ENCODE results near the gene EPSTI1.
A peak's percentile ranks its signal among the peaks of the same experiment; 100 is the strongest.

EPSTI1 gene

GRCh38 chr13:42959615-42960014 is 32.4 kb downstream of the EPSTI1 start:
- no peak overlapping the region for H3K18ac ChIP-seq (ENCODE audit: low read length)
- H3K4me1 ChIP-seq (ENCODE audit: control insufficient read depth in 2 of 2, insufficient read depth in 1 of 2, low read depth in 1 of 2, low read length in 2 of 2): peaks cover 0 to 3% of the 10 kb centered on the region in 2 donors

GRCh38 chr13:42957881-42958280 is 34.2 kb downstream of the EPSTI1 start:
- Histone ChIP-seq H3K4ac (ENCODE audit: low read length) (no peak overlapping the region), H3K23ac (ENCODE audit: low read depth, low read length, poor library complexity) (no peak overlapping the region), H4K91ac (ENCODE audit: low read depth, low read length, poor library complexity) (no peak overlapping the region), H3K18ac (ENCODE audit: low read length) (no peak overlapping the region), H3K14ac (ENCODE audit: low read length) (no peak overlapping the region), H3K4me3 (ENCODE audit: low read length in 2 of 2) (no peak overlapping the region), H3K36me3 (replicated peaks in 1 of 2; ENCODE audit: control insufficient read depth in 2 of 2, insufficient read depth in 2 of 2, low read length in 2 of 2) (no peaks in the 10 kb centered on the region), H2BK120ac (ENCODE audit: low read depth, low read length) (no peak overlapping the region), H2BK15ac (ENCODE audit: low read length) (no peak overlapping the region), H3K4me2 (ENCODE audit: insufficient read depth, low read length, poor library complexity, severe bottlenecking) (no peak overlapping the region), H4K8ac (ENCODE audit: low read depth, low read length) (no peak overlapping the region), H2BK12ac (ENCODE audit: low read length) (no peak overlapping the region), H3K79me1 (ENCODE audit: low read depth, low read length) (no peaks in the 10 kb centered on the region), H2AK5ac (ENCODE audit: low read depth, low read length) (no peak overlapping the region), H3K4me1 (ENCODE audit: control insufficient read depth in 2 of 2, insufficient read depth in 1 of 2, low read depth in 1 of 2, low read length in 2 of 2) (peaks cover 0 to 3% of the 10 kb centered on the region in 2 donors), H2BK5ac (ENCODE audit: low read length) (no peak overlapping the region), H3K9ac (ENCODE audit: low read depth, low read length, poor library complexity) (no peak overlapping the region), H3K27me3 (ENCODE audit: control insufficient read depth in 3 of 3, insufficient read depth in 3 of 3, low read depth in 1 of 3, low read length in 3 of 3) (no peaks in the 10 kb centered on the region), H3K9me3 (replicated peaks in 1 of 2; ENCODE audit: control insufficient read depth in 2 of 2, insufficient read depth in 1 of 2, low read depth in 1 of 2, low read length in 2 of 2) (no peaks in the 10 kb centered on the region), H3K27ac (replicated peaks; ENCODE audit: low read length) (no peak overlapping the region), H2AFZ (ENCODE audit: low read length) (no peak overlapping the region)
- no peak for DNase-seq (ENCODE audit: low spot score)
- no CpG with 5 or more reads among the region's 2 CpGs for WGBS, 2 donors (ENCODE audit: extremely low coverage in 2 of 2, insufficient read length in 2 of 2, insufficient replicate concordance in 1 of 2)

More at GRCh38 chr13:42959615-42960014, 32.4 kb downstream of the EPSTI1 start:
- no peaks in the 10 kb centered on the region for H3K9me3 ChIP-seq (replicated peaks in 1 of 2; ENCODE audit: control insufficient read depth in 2 of 2, insufficient read depth in 1 of 2, low read depth in 1 of 2, low read length in 2 of 2)
- no CpG with 5 or more reads among the region's 2 CpGs for WGBS, 2 donors (ENCODE audit: extremely low coverage in 2 of 2, insufficient read length in 2 of 2, insufficient replicate concordance in 1 of 2)
- H2AK5ac ChIP-seq (ENCODE audit: low read depth, low read length): no peak overlapping the region
- no peaks in the 10 kb centered on the region for H3K79me1 ChIP-seq (ENCODE audit: low read depth, low read length)
- H3K4me3 ChIP-seq (ENCODE audit: low read length in 2 of 2): no peak overlapping the region
- no peak overlapping the region for H3K9ac ChIP-seq (ENCODE audit: low read depth, low read length, poor library complexity)
- H3K27me3 ChIP-seq (ENCODE audit: control insufficient read depth in 3 of 3, insufficient read depth in 3 of 3, low read depth in 1 of 3, low read length in 3 of 3): no peaks in the 10 kb centered on the region
- no peaks in the 10 kb centered on the region for H3K36me3 ChIP-seq (replicated peaks in 1 of 2; ENCODE audit: control insufficient read depth in 2 of 2, insufficient read depth in 2 of 2, low read length in 2 of 2)
- H2BK12ac ChIP-seq (ENCODE audit: low read length): no peak overlapping the region
- H2BK120ac ChIP-seq (ENCODE audit: low read depth, low read length): no peak overlapping the region
- H3K4ac ChIP-seq (ENCODE audit: low read length): no peak overlapping the region
- H2BK15ac ChIP-seq (ENCODE audit: low read length): no peak overlapping the region
- no peak overlapping the region for H4K91ac ChIP-seq (ENCODE audit: low read depth, low read length, poor library complexity)
- DNase-seq (ENCODE audit: low spot score): no peak
- H3K23ac ChIP-seq (ENCODE audit: low read depth, low read length, poor library complexity): no peak overlapping the region
- no peak overlapping the region for H3K27ac ChIP-seq (replicated peaks; ENCODE audit: low read length)
- H3K4me2 ChIP-seq (ENCODE audit: insufficient read depth, low read length, poor library complexity, severe bottlenecking): no peak overlapping the region
- no peak overlapping the region for H4K8ac ChIP-seq (ENCODE audit: low read depth, low read length)
- no peak overlapping the region for H2BK5ac ChIP-seq (ENCODE audit: low read length)
- H2AFZ ChIP-seq (ENCODE audit: low read length): no peak overlapping the region
- no peak overlapping the region for H3K14ac ChIP-seq (ENCODE audit: low read length)

- Histone ChIP-seq H3K4ac (ENCODE audit: low read length) (no peak overlapping the region), H4K8ac (ENCODE audit: low read depth, low read length) (no peak overlapping the region), H3K18ac (ENCODE audit: low read length) (no peak overlapping the region), H2BK12ac (ENCODE audit: low read length) (no peak overlapping the region), H3K4me3 (ENCODE audit: low read length in 2 of 2) (no peak overlapping the region), H3K9ac (ENCODE audit: low read depth, low read length, poor library complexity) (no peak overlapping the region), H2BK120ac (ENCODE audit: low read depth, low read length) (no peak overlapping the region), H4K91ac (ENCODE audit: low read depth, low read length, poor library complexity) (no peak overlapping the region), H2BK5ac (ENCODE audit: low read length) (no peak overlapping the region), H3K4me2 (ENCODE audit: insufficient read depth, low read length, poor library complexity, severe bottlenecking) (no peak overlapping the region), H2BK15ac (ENCODE audit: low read length) (no peak overlapping the region), H3K27ac (replicated peaks; ENCODE audit: low read length) (no peak overlapping the region), H3K14ac (ENCODE audit: low read length) (no peak overlapping the region), H3K79me1 (ENCODE audit: low read depth, low read length) (no peaks in the 10 kb centered on the region), H3K36me3 (replicated peaks in 1 of 2; ENCODE audit: control insufficient read depth in 2 of 2, insufficient read depth in 2 of 2, low read length in 2 of 2) (no peaks in the 10 kb centered on the region), H3K27me3 (ENCODE audit: control insufficient read depth in 3 of 3, insufficient read depth in 3 of 3, low read depth in 1 of 3, low read length in 3 of 3) (no peaks in the 10 kb centered on the region), H2AK5ac (ENCODE audit: low read depth, low read length) (no peak overlapping the region), H3K9me3 (replicated peaks in 1 of 2; ENCODE audit: control insufficient read depth in 2 of 2, insufficient read depth in 1 of 2, low read depth in 1 of 2, low read length in 2 of 2) (no peaks in the 10 kb centered on the region), H2AFZ (ENCODE audit: low read length) (no peak overlapping the region), H3K23ac (ENCODE audit: low read depth, low read length, poor library complexity) (no peak overlapping the region), H3K4me1 (ENCODE audit: control insufficient read depth in 2 of 2, insufficient read depth in 1 of 2, low read depth in 1 of 2, low read length in 2 of 2) (no peaks in the 10 kb centered on the region)
- DNase-seq (ENCODE audit: low spot score): no peak
- no CpG with 5 or more reads among the region's 4 CpGs for WGBS, 2 donors (ENCODE audit: extremely low coverage in 2 of 2, insufficient read length in 2 of 2, insufficient replicate concordance in 1 of 2)
These were observed 41.9 kb downstream of the EPSTI1 start for GRCh38 chr13:42950181-42950580.

GRCh38 chr13:42947925-42948324 is 44.1 kb downstream of the EPSTI1 start:
- Histone ChIP-seq H2BK5ac (ENCODE audit: low read length) (peak overlapping the region; percentile 1), H3K36me3 (replicated peaks in 1 of 2; ENCODE audit: control insufficient read depth in 2 of 2, insufficient read depth in 2 of 2, low read length in 2 of 2) (no peaks in the 10 kb centered on the region), H3K27me3 (ENCODE audit: control insufficient read depth in 3 of 3, insufficient read depth in 3 of 3, low read depth in 1 of 3, low read length in 3 of 3) (no peaks in the 10 kb centered on the region), H4K91ac (ENCODE audit: low read depth, low read length, poor library complexity) (no peak overlapping the region), H3K23ac (ENCODE audit: low read depth, low read length, poor library complexity) (no peak overlapping the region), H3K79me1 (ENCODE audit: low read depth, low read length) (no peaks in the 10 kb centered on the region), H3K14ac (ENCODE audit: low read length) (no peak overlapping the region), H3K9me3 (replicated peaks in 1 of 2; ENCODE audit: control insufficient read depth in 2 of 2, insufficient read depth in 1 of 2, low read depth in 1 of 2, low read length in 2 of 2) (no peaks in the 10 kb centered on the region), H3K4me1 (ENCODE audit: control insufficient read depth in 2 of 2, insufficient read depth in 1 of 2, low read depth in 1 of 2, low read length in 2 of 2) (no peaks in the 10 kb centered on the region), H3K18ac (ENCODE audit: low read length) (no peak overlapping the region), H3K4me2 (ENCODE audit: insufficient read depth, low read length, poor library complexity, severe bottlenecking) (no peak overlapping the region), H2BK120ac (ENCODE audit: low read depth, low read length) (no peak overlapping the region), H2AFZ (ENCODE audit: low read length) (no peak overlapping the region), H3K9ac (ENCODE audit: low read depth, low read length, poor library complexity) (no peak overlapping the region), H4K8ac (ENCODE audit: low read depth, low read length) (no peak overlapping the region), H3K4ac (ENCODE audit: low read length) (no peak overlapping the region), H2BK15ac (ENCODE audit: low read length) (no peak overlapping the region), H2BK12ac (ENCODE audit: low read length) (no peak overlapping the region), H3K27ac (replicated peaks; ENCODE audit: low read length) (no peak overlapping the region), H2AK5ac (ENCODE audit: low read depth, low read length) (no peak overlapping the region), H3K4me3 (ENCODE audit: low read length in 2 of 2) (peak overlapping the region in 1 of 2 donors; percentile 1)
- no CpG with 5 or more reads among the region's 11 CpGs for WGBS, 2 donors (ENCODE audit: extremely low coverage in 2 of 2, insufficient read length in 2 of 2, insufficient replicate concordance in 1 of 2)
- no peak for DNase-seq (ENCODE audit: low spot score)
